ENCODE measurements around the gene COX6A1. TPM values are rescaled to one million over a fixed set of nuclear protein-coding genes. Genes with fewer than 3 reads are reported as not detected.

The COX6A1 gene
- total and polyA plus RNA-seq, 2 experiments from 2014 or later, result 422 to 1,484 TPM

DNA sequence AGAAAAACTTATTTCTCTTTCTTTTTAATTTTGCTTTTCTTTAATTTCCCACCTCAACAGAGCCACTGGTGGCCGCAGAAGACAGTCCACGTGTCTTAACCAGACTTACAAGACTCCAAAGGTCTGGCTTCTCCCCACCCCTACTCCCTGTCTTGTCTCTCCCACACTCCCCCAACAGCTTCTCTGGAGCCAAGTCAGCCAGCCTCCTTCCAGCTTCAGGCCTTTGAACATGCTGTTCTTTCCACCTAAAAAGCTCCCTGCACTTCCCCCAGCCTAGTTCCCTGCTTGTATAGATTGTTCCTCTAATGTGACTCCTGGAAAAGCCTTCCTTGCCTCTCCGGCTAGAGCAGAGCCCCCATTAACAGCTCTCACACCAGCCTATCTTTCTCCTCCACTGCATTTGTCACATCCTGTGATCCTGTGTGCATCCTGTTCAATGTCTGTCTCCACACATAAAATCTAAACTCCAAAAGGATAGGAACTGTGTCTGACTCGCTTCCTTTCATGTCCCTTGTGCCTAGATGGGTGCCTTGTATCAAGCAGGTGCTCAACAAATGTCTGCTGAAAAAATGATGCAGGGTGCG is 50.2 kb downstream of the COX6A1 start (continued):
- TF ChIP-seq, protein P1, sequence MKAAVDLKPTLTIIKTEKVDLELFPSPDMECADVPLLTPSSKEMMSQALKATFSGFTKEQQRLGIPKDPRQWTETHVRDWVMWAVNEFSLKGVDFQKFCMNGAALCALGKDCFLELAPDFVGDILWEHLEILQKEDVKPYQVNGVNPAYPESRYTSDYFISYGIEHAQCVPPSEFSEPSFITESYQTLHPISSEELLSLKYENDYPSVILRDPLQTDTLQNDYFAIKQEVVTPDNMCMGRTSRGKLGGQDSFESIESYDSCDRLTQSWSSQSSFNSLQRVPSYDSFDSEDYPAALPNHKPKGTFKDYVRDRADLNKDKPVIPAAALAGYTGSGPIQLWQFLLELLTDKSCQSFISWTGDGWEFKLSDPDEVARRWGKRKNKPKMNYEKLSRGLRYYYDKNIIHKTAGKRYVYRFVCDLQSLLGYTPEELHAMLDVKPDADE (IDR thresholded peaks at IDR 0.05), result no peak
- no peak for TF ChIP-seq EZH2 (IDR thresholded peaks at IDR 0.05; ENCODE audit: low read depth, unreplicated experiment)
- TF ChIP-seq EZH2phosphoT487 (IDR thresholded peaks at IDR 0.05; ENCODE audit: unreplicated experiment), result no peak
- no peak for TF ChIP-seq POLR2AphosphoS5 (IDR thresholded peaks at IDR 0.05; ENCODE audit: low read depth)

- H3K36me3 Mint-ChIP-seq (ENCODE audit: low read depth), result peaks cover 9% of the 10 kb centered on the region; the same call in 2 of the 3 replicates
- TF ChIP-seq, protein P2, sequence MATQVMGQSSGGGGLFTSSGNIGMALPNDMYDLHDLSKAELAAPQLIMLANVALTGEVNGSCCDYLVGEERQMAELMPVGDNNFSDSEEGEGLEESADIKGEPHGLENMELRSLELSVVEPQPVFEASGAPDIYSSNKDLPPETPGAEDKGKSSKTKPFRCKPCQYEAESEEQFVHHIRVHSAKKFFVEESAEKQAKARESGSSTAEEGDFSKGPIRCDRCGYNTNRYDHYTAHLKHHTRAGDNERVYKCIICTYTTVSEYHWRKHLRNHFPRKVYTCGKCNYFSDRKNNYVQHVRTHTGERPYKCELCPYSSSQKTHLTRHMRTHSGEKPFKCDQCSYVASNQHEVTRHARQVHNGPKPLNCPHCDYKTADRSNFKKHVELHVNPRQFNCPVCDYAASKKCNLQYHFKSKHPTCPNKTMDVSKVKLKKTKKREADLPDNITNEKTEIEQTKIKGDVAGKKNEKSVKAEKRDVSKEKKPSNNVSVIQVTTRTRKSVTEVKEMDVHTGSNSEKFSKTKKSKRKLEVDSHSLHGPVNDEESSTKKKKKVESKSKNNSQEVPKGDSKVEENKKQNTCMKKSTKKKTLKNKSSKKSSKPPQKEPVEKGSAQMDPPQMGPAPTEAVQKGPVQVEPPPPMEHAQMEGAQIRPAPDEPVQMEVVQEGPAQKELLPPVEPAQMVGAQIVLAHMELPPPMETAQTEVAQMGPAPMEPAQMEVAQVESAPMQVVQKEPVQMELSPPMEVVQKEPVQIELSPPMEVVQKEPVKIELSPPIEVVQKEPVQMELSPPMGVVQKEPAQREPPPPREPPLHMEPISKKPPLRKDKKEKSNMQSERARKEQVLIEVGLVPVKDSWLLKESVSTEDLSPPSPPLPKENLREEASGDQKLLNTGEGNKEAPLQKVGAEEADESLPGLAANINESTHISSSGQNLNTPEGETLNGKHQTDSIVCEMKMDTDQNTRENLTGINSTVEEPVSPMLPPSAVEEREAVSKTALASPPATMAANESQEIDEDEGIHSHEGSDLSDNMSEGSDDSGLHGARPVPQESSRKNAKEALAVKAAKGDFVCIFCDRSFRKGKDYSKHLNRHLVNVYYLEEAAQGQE (IDR thresholded peaks at IDR 0.05; ENCODE audit: unreplicated experiment), result no peak
- TF ChIP-seq STAT1 (IDR thresholded peaks at IDR 0.05; ENCODE audit: unreplicated experiment), result no peak
- H3K27ac Mint-ChIP-seq, result no peak overlapping the region
- Histone ChIP-seq H2AFZ (no peak overlapping the region), H3K4me3 (no peak overlapping the region), H3K36me3 (ENCODE audit: insufficient read depth) (no peaks in the 10 kb centered on the region), H3K27me3 (ENCODE audit: insufficient read depth) (no peaks in the 10 kb centered on the region), H3K4me1 (ENCODE audit: insufficient read depth) (no peaks in the 10 kb centered on the region), H3K79me2 (replicated peaks; ENCODE audit: insufficient read depth) (no peaks in the 10 kb centered on the region), H3K4me2 (no peak overlapping the region), H3K27ac (ENCODE audit: low read depth) (no peak overlapping the region), H3K9me2 (ENCODE audit: insufficient read depth) (no peaks in the 10 kb centered on the region), H3F3A (replicated peaks; ENCODE audit: low read depth) (no peaks in the 10 kb centered on the region), H4K20me1 (replicated peaks; ENCODE audit: insufficient read depth) (no peaks in the 10 kb centered on the region)
- ATAC-seq (no peak), DNase-seq (ENCODE audit: low spot score) (no peak)
- no peaks in the 10 kb centered on the region for H3K4me1 Mint-ChIP-seq
- no peaks in the 10 kb centered on the region for H3K9me3 Mint-ChIP-seq
- H3K27me3 Mint-ChIP-seq (ENCODE audit: insufficient read depth, low read depth, poor library complexity), result peaks cover 2% of the 10 kb centered on the region
- no peak overlapping the region for H3K4me3 Mint-ChIP-seq
These were observed 51.1 kb downstream of the COX6A1 start for GRCh38 chr12:120489018-120489417.

GRCh38 chr12:120490325-120490724 is 52.4 kb downstream of the COX6A1 start:
- H3K9me2 ChIP-seq (ENCODE audit: insufficient read depth), result no peaks in the 10 kb centered on the region
- H3K27me3 ChIP-seq (ENCODE audit: insufficient read depth), result no peaks in the 10 kb centered on the region
- DNase-seq (ENCODE audit: low spot score), result no peak
- H4K20me1 ChIP-seq (replicated peaks; ENCODE audit: insufficient read depth), result no peaks in the 10 kb centered on the region
- no peak overlapping the region for H3K27ac ChIP-seq (ENCODE audit: low read depth)
- Mint-ChIP-seq H3K4me3 (no peak overlapping the region), H3K4me1 (peaks cover 3% of the 10 kb centered on the region), H3K27me3 (ENCODE audit: insufficient read depth, low read depth, poor library complexity) (peaks cover 2% of the 10 kb centered on the region), H3K36me3 (ENCODE audit: low read depth) (peaks cover 9% of the 10 kb centered on the region; the same call in 2 of the 3 replicates), H3K9me3 (no peaks in the 10 kb centered on the region), H3K27ac (no peak overlapping the region)
- no peak overlapping the region for H2AFZ ChIP-seq
- peaks cover 6% of the 10 kb centered on the region; the same call in 1 of the 2 replicates for H3K4me1 ChIP-seq (ENCODE audit: insufficient read depth)
- H3K4me2 ChIP-seq, result no peak overlapping the region
- H3K79me2 ChIP-seq (replicated peaks; ENCODE audit: insufficient read depth), result no peaks in the 10 kb centered on the region
- no peaks in the 10 kb centered on the region for H3K36me3 ChIP-seq (ENCODE audit: insufficient read depth)
- H3K4me3 ChIP-seq, result no peak overlapping the region
- no peaks in the 10 kb centered on the region for H3F3A ChIP-seq (replicated peaks; ENCODE audit: low read depth)
- ATAC-seq, result no peak
- no peak for TF ChIP-seq JUNB (IDR thresholded peaks at IDR 0.05; ENCODE audit: unreplicated experiment)
- TF ChIP-seq, protein P3, sequence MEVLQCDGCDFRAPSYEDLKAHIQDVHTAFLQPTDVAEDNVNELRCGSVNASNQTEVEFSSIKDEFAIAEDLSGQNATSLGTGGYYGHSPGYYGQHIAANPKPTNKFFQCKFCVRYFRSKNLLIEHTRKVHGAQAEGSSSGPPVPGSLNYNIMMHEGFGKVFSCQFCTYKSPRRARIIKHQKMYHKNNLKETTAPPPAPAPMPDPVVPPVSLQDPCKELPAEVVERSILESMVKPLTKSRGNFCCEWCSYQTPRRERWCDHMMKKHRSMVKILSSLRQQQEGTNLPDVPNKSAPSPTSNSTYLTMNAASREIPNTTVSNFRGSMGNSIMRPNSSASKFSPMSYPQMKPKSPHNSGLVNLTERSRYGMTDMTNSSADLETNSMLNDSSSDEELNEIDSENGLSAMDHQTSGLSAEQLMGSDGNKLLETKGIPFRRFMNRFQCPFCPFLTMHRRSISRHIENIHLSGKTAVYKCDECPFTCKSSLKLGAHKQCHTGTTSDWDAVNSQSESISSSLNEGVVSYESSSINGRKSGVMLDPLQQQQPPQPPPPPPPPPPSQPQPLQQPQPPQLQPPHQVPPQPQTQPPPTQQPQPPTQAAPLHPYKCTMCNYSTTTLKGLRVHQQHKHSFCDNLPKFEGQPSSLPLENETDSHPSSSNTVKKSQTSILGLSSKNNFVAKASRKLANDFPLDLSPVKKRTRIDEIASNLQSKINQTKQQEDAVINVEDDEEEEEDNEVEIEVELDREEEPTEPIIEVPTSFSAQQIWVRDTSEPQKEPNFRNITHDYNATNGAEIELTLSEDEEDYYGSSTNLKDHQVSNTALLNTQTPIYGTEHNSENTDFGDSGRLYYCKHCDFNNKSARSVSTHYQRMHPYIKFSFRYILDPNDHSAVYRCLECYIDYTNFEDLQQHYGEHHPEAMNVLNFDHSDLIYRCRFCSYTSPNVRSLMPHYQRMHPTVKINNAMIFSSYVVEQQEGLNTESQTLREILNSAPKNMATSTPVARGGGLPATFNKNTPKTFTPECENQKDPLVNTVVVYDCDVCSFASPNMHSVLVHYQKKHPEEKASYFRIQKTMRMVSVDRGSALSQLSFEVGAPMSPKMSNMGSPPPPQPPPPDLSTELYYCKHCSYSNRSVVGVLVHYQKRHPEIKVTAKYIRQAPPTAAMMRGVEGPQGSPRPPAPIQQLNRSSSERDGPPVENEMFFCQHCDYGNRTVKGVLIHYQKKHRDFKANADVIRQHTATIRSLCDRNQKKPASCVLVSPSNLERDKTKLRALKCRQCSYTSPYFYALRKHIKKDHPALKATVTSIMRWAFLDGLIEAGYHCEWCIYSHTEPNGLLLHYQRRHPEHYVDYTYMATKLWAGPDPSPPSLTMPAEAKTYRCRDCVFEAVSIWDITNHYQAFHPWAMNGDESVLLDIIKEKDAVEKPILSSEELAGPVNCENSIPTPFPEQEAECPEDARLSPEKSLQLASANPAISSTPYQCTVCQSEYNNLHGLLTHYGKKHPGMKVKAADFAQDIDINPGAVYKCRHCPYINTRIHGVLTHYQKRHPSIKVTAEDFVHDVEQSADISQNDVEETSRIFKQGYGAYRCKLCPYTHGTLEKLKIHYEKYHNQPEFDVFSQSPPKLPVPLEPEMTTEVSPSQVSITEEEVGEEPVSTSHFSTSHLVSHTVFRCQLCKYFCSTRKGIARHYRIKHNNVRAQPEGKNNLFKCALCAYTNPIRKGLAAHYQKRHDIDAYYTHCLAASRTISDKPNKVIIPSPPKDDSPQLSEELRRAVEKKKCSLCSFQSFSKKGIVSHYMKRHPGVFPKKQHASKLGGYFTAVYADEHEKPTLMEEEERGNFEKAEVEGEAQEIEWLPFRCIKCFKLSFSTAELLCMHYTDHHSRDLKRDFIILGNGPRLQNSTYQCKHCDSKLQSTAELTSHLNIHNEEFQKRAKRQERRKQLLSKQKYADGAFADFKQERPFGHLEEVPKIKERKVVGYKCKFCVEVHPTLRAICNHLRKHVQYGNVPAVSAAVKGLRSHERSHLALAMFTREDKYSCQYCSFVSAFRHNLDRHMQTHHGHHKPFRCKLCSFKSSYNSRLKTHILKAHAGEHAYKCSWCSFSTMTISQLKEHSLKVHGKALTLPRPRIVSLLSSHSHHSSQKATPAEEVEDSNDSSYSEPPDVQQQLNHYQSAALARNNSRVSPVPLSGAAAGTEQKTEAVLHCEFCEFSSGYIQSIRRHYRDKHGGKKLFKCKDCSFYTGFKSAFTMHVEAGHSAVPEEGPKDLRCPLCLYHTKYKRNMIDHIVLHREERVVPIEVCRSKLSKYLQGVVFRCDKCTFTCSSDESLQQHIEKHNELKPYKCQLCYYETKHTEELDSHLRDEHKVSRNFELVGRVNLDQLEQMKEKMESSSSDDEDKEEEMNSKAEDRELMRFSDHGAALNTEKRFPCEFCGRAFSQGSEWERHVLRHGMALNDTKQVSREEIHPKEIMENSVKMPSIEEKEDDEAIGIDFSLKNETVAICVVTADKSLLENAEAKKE (CRISPR knock-in tag; IDR thresholded peaks at IDR 0.05), result no peak
